Mesenchymal stem cell (in vitro differentiated cells and primary cell): ENCODE data around the gene CCDC178.
A peak's percentile ranks its signal among the peaks of the same experiment; 100 is the strongest.

ENCODE experiments used
- DNase-seq: peaks from one replicate; pipeline ENCODE4 v3.0.0-alpha.2; 2013
- H2AFZ ChIP-seq: one replicate; pipeline ENCODE4 v1.6.1; 2013; ENCODE audit warnings: low read depth, mild to moderate bottlenecking, control low read depth, inconsistent platforms, low read length, moderate library complexity
- H2AK5ac ChIP-seq: 2 replicates; pipeline ENCODE4 v1.6.1; 2013; ENCODE audit warnings: low read length, moderate library complexity, mild to moderate bottlenecking, inconsistent platforms; ENCODE audit not compliant: severe bottlenecking
- H2BK120ac ChIP-seq: one replicate; pipeline ENCODE4 v1.6.1; 2013; ENCODE audit warnings: low read depth, mild to moderate bottlenecking, inconsistent platforms, low read length, moderate library complexity
- H2BK12ac ChIP-seq, 2 experiments: one replicate each; pipeline ENCODE4 v1.6.1; 2013; ENCODE audit warnings: inconsistent platforms in 2 of 2, low read length in 2 of 2, mild to moderate bottlenecking in 2 of 2, moderate library complexity in 2 of 2, control low read depth in 1 of 2
- H2BK15ac ChIP-seq: one replicate; pipeline ENCODE4 v1.6.1; 2013; ENCODE audit warnings: mild to moderate bottlenecking, low read depth, inconsistent platforms; ENCODE audit not compliant: poor library complexity, severe bottlenecking
- H2BK5ac ChIP-seq: 2 replicates; pipeline ENCODE4 v1.6.1; 2013; ENCODE audit warnings: low read depth, mild to moderate bottlenecking, low read length, control low read depth, inconsistent platforms; ENCODE audit not compliant: poor library complexity, severe bottlenecking
- H3K14ac ChIP-seq, 2 experiments: one replicate each; pipeline ENCODE4 v1.6.1; 2013; ENCODE audit warnings: inconsistent platforms in 2 of 2, low read length in 2 of 2, control low read depth in 1 of 2, mild to moderate bottlenecking in 1 of 2, moderate library complexity in 1 of 2
- H3K18ac ChIP-seq, 2 experiments: one replicate each; pipeline ENCODE4 v1.6.1; 2013; ENCODE audit warnings: inconsistent platforms in 2 of 2, low read length in 2 of 2, control low read depth in 1 of 2, low read depth in 1 of 2, mild to moderate bottlenecking in 1 of 2
- H3K23ac ChIP-seq, 2 experiments: one replicate each; pipeline ENCODE4 v1.6.1; 2013; ENCODE audit warnings: inconsistent platforms in 2 of 2, low read length in 2 of 2, mild to moderate bottlenecking in 2 of 2, moderate library complexity in 2 of 2, control low read depth in 1 of 2
- H3K27ac ChIP-seq: 2 replicates; pipeline ENCODE4 v1.5.1; 2013; ENCODE audit warnings: mild to moderate bottlenecking, moderate library complexity, low read length, control low read depth, inconsistent platforms; ENCODE audit not compliant: poor library complexity, severe bottlenecking
- H3K27me3 ChIP-seq, 2 experiments: 2 replicates each; pipeline versions ENCODE4 v1.6.1 to v1.7.0; 2013; ENCODE audit warnings: low read length in 2 of 2, mild to moderate bottlenecking in 2 of 2, moderate library complexity in 2 of 2, control low read depth in 1 of 2, inconsistent platforms in 1 of 2; ENCODE audit not compliant: control insufficient read depth in 1 of 2, insufficient read depth in 1 of 2
- H3K36me3 ChIP-seq, 2 experiments: 2 replicates each; pipeline versions ENCODE4 v1.6.1 to v1.7.0; 2013; ENCODE audit warnings: low read length in 2 of 2, control low read depth in 1 of 2, inconsistent platforms in 1 of 2, low read depth in 1 of 2, mild to moderate bottlenecking in 1 of 2; ENCODE audit not compliant: insufficient read depth in 2 of 2, control insufficient read depth in 1 of 2
- H3K4ac ChIP-seq, 2 experiments: one replicate each; pipeline ENCODE4 v1.6.1; 2013; ENCODE audit warnings: inconsistent platforms in 2 of 2, low read length in 2 of 2, mild to moderate bottlenecking in 2 of 2, moderate library complexity in 2 of 2, control low read depth in 1 of 2, low read depth in 1 of 2
- H3K4me1 ChIP-seq: 2 replicates; pipeline ENCODE4 v1.6.1; 2013; ENCODE audit warnings: low read depth, low read length, control low read depth; ENCODE audit not compliant: control insufficient read depth, insufficient read depth
- H3K4me2 ChIP-seq: 2 replicates; pipeline ENCODE4 v1.6.1; 2013; ENCODE audit warnings: low read length, mild to moderate bottlenecking, inconsistent platforms; ENCODE audit not compliant: poor library complexity, severe bottlenecking
- H3K4me3 ChIP-seq, 2 experiments: 2 replicates each; pipeline versions ENCODE4 v1.5.1 to v1.7.0; 2013; ENCODE audit warnings: low read length in 2 of 2, mild to moderate bottlenecking in 2 of 2, control low read depth in 1 of 2, low read depth in 1 of 2; ENCODE audit not compliant: insufficient read depth in 1 of 2
- H3K79me1 ChIP-seq: replicated peaks from 2 replicates; pipeline ENCODE4 v1.6.1; 2013; ENCODE audit warnings: mild to moderate bottlenecking, control low read depth, low read length, inconsistent platforms; ENCODE audit not compliant: poor library complexity, severe bottlenecking
- H3K9ac ChIP-seq: 2 replicates; pipeline ENCODE4 v1.7.0; 2013; ENCODE audit warnings: mild to moderate bottlenecking, low read length, moderate library complexity
- H3K9me3 ChIP-seq: 2 replicates; pipeline ENCODE4 v1.7.0; 2013; ENCODE audit warnings: mild to moderate bottlenecking, low read length; ENCODE audit not compliant: control insufficient read depth
- H4K8ac ChIP-seq: one replicate; pipeline ENCODE4 v1.6.1; 2013; ENCODE audit warnings: inconsistent platforms, mild to moderate bottlenecking, low read length, moderate library complexity
- H4K91ac ChIP-seq: one replicate; pipeline ENCODE4 v1.6.1; 2013; ENCODE audit warnings: mild to moderate bottlenecking, low read length, inconsistent platforms
- WGBS: methylation state at CpG from one replicate; pipeline ENCODE4 v1.1.7; 2013; ENCODE audit warnings: mixed read lengths; 5-methylcytosine and 5-hydroxymethylcytosine counted together

The CCDC178 gene

GRCh38 chr18:32983721-32984120 is 456.8 kb downstream of the CCDC178 start:
- H3K4ac ChIP-seq = no peak overlapping the region
- H2BK120ac ChIP-seq = no peak overlapping the region
- H2AK5ac ChIP-seq = no peak overlapping the region
- H3K9ac ChIP-seq = no peak overlapping the region
- no peak overlapping the region for H3K4me2 ChIP-seq
- H3K4me3 ChIP-seq = no peak overlapping the region
- H3K27me3 ChIP-seq = no peaks in the 10 kb centered on the region
- no peak overlapping the region for H3K18ac ChIP-seq
- WGBS = 100% methylated on average over 1 of the region's 1 CpG
- H2BK5ac ChIP-seq = no peak overlapping the region
- no peaks in the 10 kb centered on the region for H3K79me1 ChIP-seq
- H3K27ac ChIP-seq = no peak overlapping the region
- no peak overlapping the region for H4K8ac ChIP-seq
- no peaks in the 10 kb centered on the region for H3K4me1 ChIP-seq
- no peak overlapping the region for H2BK12ac ChIP-seq
- no peak overlapping the region for H2AFZ ChIP-seq
- H4K91ac ChIP-seq = no peak overlapping the region
- no peaks in the 10 kb centered on the region for H3K36me3 ChIP-seq
- H2BK15ac ChIP-seq = no peak overlapping the region
- H3K23ac ChIP-seq = no peak overlapping the region
- DNase-seq = no peak
- H3K14ac ChIP-seq = no peak overlapping the region
- no peaks in the 10 kb centered on the region for H3K9me3 ChIP-seq

GRCh38 chr18:32980896-32981295 is 459.6 kb downstream of the CCDC178 start:
- Histone ChIP-seq H2AK5ac (no peak overlapping the region), H2BK5ac (no peak overlapping the region), H2BK12ac (no peak overlapping the region), H2AFZ (no peak overlapping the region), H2BK120ac (no peak overlapping the region), H3K18ac (no peak overlapping the region), H3K9ac (no peak overlapping the region), H3K14ac (no peak overlapping the region), H3K79me1 (no peaks in the 10 kb centered on the region), H3K4me1 (no peaks in the 10 kb centered on the region), H3K23ac (no peak overlapping the region), H3K27ac (no peak overlapping the region), H2BK15ac (no peak overlapping the region), H3K4me3 (no peak overlapping the region), H3K27me3 (no peaks in the 10 kb centered on the region), H3K4me2 (no peak overlapping the region), H4K91ac (no peak overlapping the region), H4K8ac (no peak overlapping the region), H3K36me3 (no peaks in the 10 kb centered on the region), H3K9me3 (no peaks in the 10 kb centered on the region), H3K4ac (no peak overlapping the region)
- peak; percentile 41 for DNase-seq
- WGBS = no CpG with 5 or more reads among the region's 2 CpGs

GRCh38 chr18:32975501-32975900 is 465.0 kb downstream of the CCDC178 start:
- Histone ChIP-seq H2BK5ac (no peak overlapping the region), H4K91ac (no peak overlapping the region), H2BK12ac (no peak overlapping the region), H3K23ac (no peak overlapping the region), H2BK120ac (no peak overlapping the region), H3K9ac (no peak overlapping the region), H3K4ac (no peak overlapping the region), H2AFZ (no peak overlapping the region), H3K36me3 (no peaks in the 10 kb centered on the region), H3K4me1 (peaks cover 2% of the 10 kb centered on the region), H3K4me2 (no peak overlapping the region), H2AK5ac (no peak overlapping the region), H3K14ac (no peak overlapping the region), H3K9me3 (no peaks in the 10 kb centered on the region), H3K18ac (no peak overlapping the region), H3K79me1 (no peaks in the 10 kb centered on the region), H3K27ac (peak overlapping the region; percentile 87), H2BK15ac (no peak overlapping the region), H3K4me3 (no peak overlapping the region), H3K27me3 (no peaks in the 10 kb centered on the region), H4K8ac (no peak overlapping the region)
- no peak for DNase-seq

- peak overlapping the region; percentile 66 for H2BK5ac ChIP-seq
- H3K9me3 ChIP-seq = no peaks in the 10 kb centered on the region
- H4K8ac ChIP-seq = no peak overlapping the region
- no peak overlapping the region for H3K4me2 ChIP-seq
- WGBS = no CpG with 5 or more reads among the region's 1 CpG
- no peak overlapping the region for H3K14ac ChIP-seq
- no peaks in the 10 kb centered on the region for H3K79me1 ChIP-seq
- no peak overlapping the region for H2AK5ac ChIP-seq
- no peak overlapping the region for H2BK12ac ChIP-seq
- DNase-seq = no peak
- H3K9ac ChIP-seq = no peak overlapping the region
- no peak overlapping the region for H2BK120ac ChIP-seq
- no peak overlapping the region for H2AFZ ChIP-seq
- no peak overlapping the region for H4K91ac ChIP-seq
- peak overlapping the region in 1 of 2 experiments; percentile 44 for H3K4ac ChIP-seq
- no peaks in the 10 kb centered on the region for H3K36me3 ChIP-seq
- no peaks in the 10 kb centered on the region for H3K27me3 ChIP-seq
- peak overlapping the region in 1 of 2 experiments; percentile 34 for H3K18ac ChIP-seq
- H3K4me1 ChIP-seq = peaks cover 2% of the 10 kb centered on the region
- H2BK15ac ChIP-seq = no peak overlapping the region
- H3K23ac ChIP-seq = no peak overlapping the region
- H3K27ac ChIP-seq = peak overlapping the region; percentile 87
- no peak overlapping the region for H3K4me3 ChIP-seq
These were observed 465.4 kb downstream of the CCDC178 start for GRCh38 chr18:32975163-32975436.
